ENCODE data around the gene CNIH3. TPM values are rescaled to one million over a fixed set of nuclear protein-coding genes. Genes with fewer than 3 reads are reported as not detected.

CNIH3 gene
- total RNA-seq, 4 donors from 2014 or later: 0.81 to 2.2 (median 1.4) TPM

- no peaks in the 10 kb centered on the region for H3K27me3 ChIP-seq
- no peaks in the 10 kb centered on the region for H3K36me3 ChIP-seq
- H3K27ac ChIP-seq: no peak overlapping the region
- peaks cover 4 to 13% (median 6%) of the 10 kb centered on the region in 3 donors for H3K4me1 ChIP-seq
- no peaks in the 10 kb centered on the region for H3K9me3 ChIP-seq
- 80 to 86% methylated on average over 1 of the region's 6 CpGs for WGBS, 2 donors (ENCODE audit: low coverage in 1 of 2)
- H3K4me3 ChIP-seq: no peak overlapping the region
- TF ChIP-seq POLR2A (IDR thresholded peaks at IDR 0.05): no peak
- no peak for TF ChIP-seq POLR2AphosphoS5 (IDR thresholded peaks at IDR 0.05)
- TF ChIP-seq CTCF (IDR thresholded peaks at IDR 0.05): no peak
- no peak for TF ChIP-seq EP300 (IDR thresholded peaks at IDR 0.05)
- no peak for ATAC-seq
Observed at GRCh38 chr1:224768971-224769370, 152.9 kb downstream of the CNIH3 start.

GRCh38 chr1:224769452-224770335, 153.6 kb downstream of the CNIH3 start:
- Histone ChIP-seq H3K27me3 (no peaks in the 10 kb centered on the region), H3K9me3 (no peaks in the 10 kb centered on the region), H3K36me3 (no peaks in the 10 kb centered on the region), H3K27ac (no peak overlapping the region), H3K4me1 (peaks cover 4 to 13% (median 6%) of the 10 kb centered on the region in 3 donors), H3K4me3 (no peak overlapping the region)
- TF ChIP-seq CTCF (IDR thresholded peaks at IDR 0.05) (no peak), EP300 (IDR thresholded peaks at IDR 0.05) (no peak), POLR2AphosphoS5 (IDR thresholded peaks at IDR 0.05) (no peak), POLR2A (IDR thresholded peaks at IDR 0.05) (no peak)
- no peak for ATAC-seq
- WGBS, 2 donors (ENCODE audit: low coverage in 1 of 2): 52 to 67% methylated on average over 5 to 6 of the region's 7 CpGs

- WGBS, 2 donors (ENCODE audit: low coverage in 1 of 2): 5 to 16% methylated on average over 5 of the region's 5 CpGs
- TF ChIP-seq POLR2A (IDR thresholded peaks at IDR 0.05) (no peak), POLR2AphosphoS5 (IDR thresholded peaks at IDR 0.05) (peak; percentile 43)
- Histone ChIP-seq H3K36me3 (no peaks in the 10 kb centered on the region), H3K4me1 (peaks cover 4 to 13% (median 6%) of the 10 kb centered on the region in 3 donors), H3K27me3 (no peaks in the 10 kb centered on the region), H3K27ac (peak overlapping the region in 1 of 4 donors; percentile 9), H3K9me3 (no peaks in the 10 kb centered on the region), H3K4me3 (no peak overlapping the region)
- peak; percentile 74 for ATAC-seq
Observed at GRCh38 chr1:224770336-224770693, 154.2 kb downstream of the CNIH3 start.

GRCh38 chr1:224773646-224774045, 157.5 kb downstream of the CNIH3 start:
- Histone ChIP-seq H3K36me3 (no peaks in the 10 kb centered on the region), H3K9me3 (no peaks in the 10 kb centered on the region), H3K4me3 (no peak overlapping the region), H3K27me3 (no peaks in the 10 kb centered on the region), H3K4me1 (peaks cover 4 to 13% (median 6%) of the 10 kb centered on the region in 3 donors), H3K27ac (no peak overlapping the region)
- no peak for ATAC-seq
- 90% methylated on average over 2 of the region's 2 CpGs; no CpG with 5 or more reads in 1 of the 2 donors for WGBS, 2 donors (ENCODE audit: low coverage in 1 of 2)
- no peak for TF ChIP-seq EP300 (IDR thresholded peaks at IDR 0.05)
- no peak for TF ChIP-seq CTCF (IDR thresholded peaks at IDR 0.05)
- TF ChIP-seq POLR2A (IDR thresholded peaks at IDR 0.05): no peak
- TF ChIP-seq POLR2AphosphoS5 (IDR thresholded peaks at IDR 0.05): no peak

GRCh38 chr1:224774378-224774777, 158.3 kb downstream of the CNIH3 start:
- no peaks in the 10 kb centered on the region for H3K9me3 ChIP-seq
- peaks cover 4 to 13% (median 6%) of the 10 kb centered on the region in 3 donors for H3K4me1 ChIP-seq
- no peak overlapping the region for H3K4me3 ChIP-seq
- H3K27ac ChIP-seq: no peak overlapping the region
- H3K27me3 ChIP-seq: no peaks in the 10 kb centered on the region
- WGBS, 2 donors (ENCODE audit: low coverage in 1 of 2): 100% methylated on average over 2 of the region's 2 CpGs
- ATAC-seq: no peak
- no peaks in the 10 kb centered on the region for H3K36me3 ChIP-seq
- no peak for TF ChIP-seq POLR2AphosphoS5 (IDR thresholded peaks at IDR 0.05)
- no peak for TF ChIP-seq POLR2A (IDR thresholded peaks at IDR 0.05)
- no peak for TF ChIP-seq CTCF (IDR thresholded peaks at IDR 0.05)
- TF ChIP-seq EP300 (IDR thresholded peaks at IDR 0.05): no peak
